ENCODE measurements around the gene PRKCA.

DNA sequence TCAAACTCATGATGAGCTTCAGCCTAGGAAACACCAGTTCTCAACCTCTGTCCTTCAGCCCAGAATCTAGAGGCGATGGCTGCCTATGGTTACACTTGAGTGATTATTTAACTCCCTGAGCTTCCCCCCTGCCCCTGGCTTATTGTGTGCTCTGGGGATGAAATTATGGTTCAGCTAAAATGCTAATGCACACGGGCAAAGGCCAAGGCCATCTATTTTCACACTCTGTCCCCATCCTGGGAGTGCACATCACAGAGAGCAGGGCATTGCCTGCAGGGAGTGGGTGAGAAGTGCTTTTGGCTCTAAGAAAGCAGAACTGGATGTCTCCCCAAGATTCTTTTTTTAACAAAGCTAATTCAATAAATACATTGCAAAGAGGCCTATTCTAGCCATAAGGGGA is 510.9 kb downstream of the PRKCA start:
- TF ChIP-seq, protein P1, sequence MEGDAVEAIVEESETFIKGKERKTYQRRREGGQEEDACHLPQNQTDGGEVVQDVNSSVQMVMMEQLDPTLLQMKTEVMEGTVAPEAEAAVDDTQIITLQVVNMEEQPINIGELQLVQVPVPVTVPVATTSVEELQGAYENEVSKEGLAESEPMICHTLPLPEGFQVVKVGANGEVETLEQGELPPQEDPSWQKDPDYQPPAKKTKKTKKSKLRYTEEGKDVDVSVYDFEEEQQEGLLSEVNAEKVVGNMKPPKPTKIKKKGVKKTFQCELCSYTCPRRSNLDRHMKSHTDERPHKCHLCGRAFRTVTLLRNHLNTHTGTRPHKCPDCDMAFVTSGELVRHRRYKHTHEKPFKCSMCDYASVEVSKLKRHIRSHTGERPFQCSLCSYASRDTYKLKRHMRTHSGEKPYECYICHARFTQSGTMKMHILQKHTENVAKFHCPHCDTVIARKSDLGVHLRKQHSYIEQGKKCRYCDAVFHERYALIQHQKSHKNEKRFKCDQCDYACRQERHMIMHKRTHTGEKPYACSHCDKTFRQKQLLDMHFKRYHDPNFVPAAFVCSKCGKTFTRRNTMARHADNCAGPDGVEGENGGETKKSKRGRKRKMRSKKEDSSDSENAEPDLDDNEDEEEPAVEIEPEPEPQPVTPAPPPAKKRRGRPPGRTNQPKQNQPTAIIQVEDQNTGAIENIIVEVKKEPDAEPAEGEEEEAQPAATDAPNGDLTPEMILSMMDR (IDR thresholded peaks at IDR 0.05; ENCODE audit: low read depth, low read length, missing input control): no peak
- no peak for TF ChIP-seq SP1 (IDR thresholded peaks at IDR 0.05)

Measured in liver (tissue), 3 donors.